Nucleus accumbens (tissue), 56 donors: ENCODE measurements around the gene PREX1.

ENCODE experiments used
- DNase-seq, 56 donors: peaks; one replicate each; lab custom pipeline; 2025; lab: John Stamatoyannopoulos, UW

PREX1 gene

GRCh38 chr20:48583801-48584200, 244.0 kb downstream of the PREX1 start:
- no peak for DNase-seq

- DNase-seq: no peak
Observed at GRCh38 chr20:48583171-48583570, 244.6 kb downstream of the PREX1 start.

- no peak for DNase-seq
Observed at GRCh38 chr20:48582673-48582985, 245.2 kb downstream of the PREX1 start.

- DNase-seq: no peak
Observed at GRCh38 chr20:48581167-48581566, 246.6 kb downstream of the PREX1 start.

GRCh38 chr20:48578397-48579098, 249.3 kb downstream of the PREX1 start:
- DNase-seq: no peak

GRCh38 chr20:48577557-48577956, 250.2 kb downstream of the PREX1 start:
- no peak for DNase-seq

GRCh38 chr20:48574383-48574782, 253.4 kb downstream of the PREX1 start:
- no peak for DNase-seq
